Endothelial cell of umbilical vein (primary cell): ENCODE results near the gene RTCB. TPM values are rescaled to one million over a fixed set of nuclear protein-coding genes. Genes with fewer than 3 reads are reported as not detected.

Experiments
- BruUV-seq: library from RNA; stranded (reverse); fragments of 400-500 nt; replicated peaks from 2 replicates; lab custom pipeline; 2021; lab: Mats Ljungman, UMichigan
- CTCF ChIA-PET: fragments of 300-600, 350-600 bp; sonication (Branson Sonifier 250); formaldehyde crosslinking; loops from one replicate; lab custom pipeline; 2021; ENCODE audit warnings: antibody characterized with exemption, inconsistent platforms; lab: Charles Lee
- POLR2A ChIA-PET: fragments of 300-600, 350-600 bp; sonication (Branson Sonifier 250); formaldehyde crosslinking; loops from one replicate; lab custom pipeline; 2021; ENCODE audit warnings: antibody characterized with exemption, inconsistent platforms; lab: Charles Lee
- DNase-seq: peaks from one replicate; pipeline ENCODE4 v3.0.0-alpha.2; 2011; ENCODE audit warnings: low read depth, low spot score
- FAIRE-seq: peaks from 2 replicates; lab custom pipeline; 2011; peaks lifted over from hg19 to GRCh38; lab: Jason Lieb, UNC
- H2AFZ ChIP-seq: 2 replicates; pipeline ENCODE4 v1.6.0; 2012; ENCODE audit warnings: low read depth, low read length, control low read depth, inconsistent platforms
- H3K27ac ChIP-seq: 2 replicates; pipeline ENCODE4 v1.5.1; 2011; ENCODE audit warnings: low read depth, mild to moderate bottlenecking, control low read depth, low read length, moderate library complexity; ENCODE audit not compliant: insufficient read depth
- H3K27me3 ChIP-seq, 2 experiments: 2 replicates each; pipeline versions ENCODE4 v1.6.0 to v1.6.1; 2011; ENCODE audit warnings: low read length in 2 of 2, mixed read lengths in 1 of 2; ENCODE audit not compliant: control insufficient read depth in 2 of 2, insufficient read depth in 2 of 2
- H3K36me3 ChIP-seq, 2 experiments: 2 replicates in 1 of 2; 3 replicates in 1 of 2; pipeline ENCODE4 v1.5.1; 2011; ENCODE audit warnings: low read length in 2 of 2, mild to moderate bottlenecking in 1 of 2, moderate library complexity in 1 of 2; ENCODE audit not compliant: control insufficient read depth in 2 of 2, insufficient read depth in 2 of 2; ENCODE audit errors: extremely low read depth in 1 of 2
- H3K4me1 ChIP-seq: 3 replicates; pipeline ENCODE4 v1.5.1; 2011; ENCODE audit warnings: mild to moderate bottlenecking, low read length; ENCODE audit not compliant: control insufficient read depth, insufficient read depth; ENCODE audit errors: extremely low read depth
- H3K4me2 ChIP-seq: 2 replicates; pipeline ENCODE4 v1.6.1; 2011; ENCODE audit warnings: low read length, control low read depth, mixed read lengths; ENCODE audit not compliant: insufficient read depth
- H3K4me3 ChIP-seq, 3 experiments: fragments of 200-600 bp in 1 of 3; sonication (generic), shearing (Covaris generic) in 1 of 3; replicated peaks in 1 of 3; 2 replicates each; pipeline ENCODE4 v1.5.1; 2011 to 2016; ENCODE audit warnings: control low read depth in 3 of 3, low read length in 3 of 3, mild to moderate bottlenecking in 2 of 3, inconsistent platforms in 1 of 3, low read depth in 1 of 3, moderate library complexity in 1 of 3; ENCODE audit not compliant: insufficient read depth in 1 of 3
- H3K79me2 ChIP-seq: 2 replicates; pipeline ENCODE4 v1.6.0; 2012; ENCODE audit warnings: low read length, inconsistent platforms; ENCODE audit not compliant: control insufficient read depth, insufficient read depth
- H3K9ac ChIP-seq: replicated peaks from 2 replicates; pipeline ENCODE3; 2011; ENCODE audit warnings: low read length, control low read depth; ENCODE audit not compliant: insufficient read depth; ENCODE audit errors: extremely low read depth
- H3K9me1 ChIP-seq: replicated peaks from 3 replicates; pipeline ENCODE4 v1.6.0; 2011; ENCODE audit warnings: mild to moderate bottlenecking, low read length; ENCODE audit not compliant: control insufficient read depth, insufficient read depth; ENCODE audit errors: extremely low read depth
- H3K9me3 ChIP-seq: replicated peaks from 2 replicates; pipeline ENCODE4 v1.5.1; 2012; ENCODE audit warnings: low read length, inconsistent platforms; ENCODE audit not compliant: control insufficient read depth, insufficient read depth
- H4K20me1 ChIP-seq: replicated peaks from 2 replicates; pipeline ENCODE3; 2011; ENCODE audit warnings: mild to moderate bottlenecking, low read length; ENCODE audit not compliant: control insufficient read depth, insufficient read depth; ENCODE audit errors: extremely low read depth
- CTCF ChIP-seq, 2 donors: IDR thresholded peaks; 1 replicate in 1 of 2; 2 replicates in 1 of 2; pipeline ENCODE4 v1.5.1; 2011; ENCODE audit warnings: low read length in 2 of 2, mild to moderate bottlenecking in 2 of 2, moderate library complexity in 2 of 2, control low read depth in 1 of 2, inconsistent platforms in 1 of 2, low read depth in 1 of 2; ENCODE audit not compliant: insufficient read depth in 1 of 2; ENCODE audit errors: extremely low read depth in 1 of 2
- EZH2 ChIP-seq: IDR thresholded peaks from 2 replicates; pipeline ENCODE4 v1.6.1; 2012; ENCODE audit warnings: borderline replicate concordance, low read depth, mild to moderate bottlenecking, moderate library complexity, low read length, inconsistent platforms; ENCODE audit not compliant: severe bottlenecking
- FOS ChIP-seq: IDR thresholded peaks from 2 replicates; pipeline ENCODE4 v1.6.1; 2011; ENCODE audit warnings: mild to moderate bottlenecking, low read length, moderate library complexity, borderline replicate concordance; ENCODE audit not compliant: insufficient read depth
- GATA2 ChIP-seq: IDR thresholded peaks from 2 replicates; pipeline ENCODE4 v1.7.0; 2011; ENCODE audit warnings: low read depth, mild to moderate bottlenecking, moderate library complexity, mixed read lengths, low read length; ENCODE audit not compliant: insufficient read length, insufficient read depth
- JUN ChIP-seq: IDR thresholded peaks from 2 replicates; pipeline ENCODE4 v1.6.1; 2011; ENCODE audit warnings: borderline replicate concordance, low read depth; ENCODE audit not compliant: insufficient read length, insufficient read depth
- MAX ChIP-seq: IDR thresholded peaks from 2 replicates; pipeline ENCODE4 v1.6.1; 2011; ENCODE audit not compliant: insufficient read depth, insufficient read length
- MYC ChIP-seq: IDR thresholded peaks from one replicate; pipeline ENCODE4 v1.6.1; 2011; ENCODE audit warnings: mild to moderate bottlenecking, low read depth, low read length
- POLR2A ChIP-seq: IDR thresholded peaks from 2 replicates; pipeline ENCODE4 v1.6.1; 2012; ENCODE audit warnings: low read depth, mild to moderate bottlenecking, control low read depth, low read length
- POLR2AphosphoS5 ChIP-seq: IDR thresholded peaks from 2 replicates; pipeline ENCODE4 v1.6.1; 2012; ENCODE audit warnings: low read depth, mild to moderate bottlenecking, control low read depth, low read length, moderate library complexity; ENCODE audit not compliant: insufficient read depth
- dilution Hi-C: fragments of 300-500 bp; cut with MboI; formaldehyde crosslinking; loops from one replicate; pipeline ENCODE4 v1.15.0; 2019; ENCODE audit warnings: low sequenced_read_pairs; ENCODE audit not compliant: extremely low pct_ligation_motif_present
- intact Hi-C: fragments of 100-400 bp; cut with micrococcal nuclease; formaldehyde crosslinking; loops from one replicate; pipeline ENCODE4 v1.10.0; 2022
- polyA plus RNA-seq, 4 experiments: library from polyadenylated mRNA; depleted of rRNA in 3 of 4; stranded (reverse) in 3 of 4; unstranded in 1 of 4; fragments of >200 nt; gene quantifications; 2 replicates each; pipeline versions ENCODE4 v1.2.1 to v1.2.3, GENCODE V29; 2011 to 2012; ENCODE audit warnings: missing spikeins in 1 of 4
- total RNA-seq: library from RNA; stranded (reverse); gene quantifications from 2 replicates; pipeline ENCODE4 v1.2.3, GENCODE V29; 2021

The RTCB gene
- total and polyA plus RNA-seq, 2 donors (not counting 3 experiments of a cell fraction or from before 2014, with no cell fraction given) = 98.7 to 100 TPM

- dilution Hi-C loops = no loop called here
- H3K9me3 ChIP-seq = no peaks in the 10 kb centered on the region
- CTCF ChIA-PET = no interaction called here
Measured at GRCh38 chr22:32353292-32353691, 58.8 kb downstream of the RTCB start.

More at GRCh38 chr22:32353292-32353691, 58.8 kb downstream of the RTCB start:
- no peak for FAIRE-seq
- intact Hi-C loops = no loop called here
- TF ChIP-seq EZH2 = no peak
- no peak for TF ChIP-seq MYC
- TF ChIP-seq POLR2A = no peak
- no peak for TF ChIP-seq FOS
- TF ChIP-seq POLR2AphosphoS5 = no peak
- TF ChIP-seq JUN = no peak
- TF ChIP-seq MAX = no peak
- no peak for TF ChIP-seq CTCF (IDR thresholded peaks at IDR 0.05; ENCODE audit: extremely low read depth in 1 of 2, insufficient read depth in 1 of 2, low read depth in 1 of 2, low read length in 2 of 2)
- no peak for TF ChIP-seq GATA2
- Histone ChIP-seq H3K36me3 (no peaks in the 10 kb centered on the region), H3K4me2 (no peak overlapping the region), H3K4me3 (no peak overlapping the region), H3K79me2 (peaks cover 21% of the 10 kb centered on the region), H3K9me1 (no peaks in the 10 kb centered on the region), H3K27me3 (no peaks in the 10 kb centered on the region), H4K20me1 (no peaks in the 10 kb centered on the region), H3K27ac (no peak overlapping the region), H3K9ac (no peak overlapping the region), H2AFZ (no peak overlapping the region), H3K4me1 (peaks cover 5% of the 10 kb centered on the region)
- DNase-seq = no peak
- no TSS peak for BruUV-seq
- POLR2A ChIA-PET = no interaction called here
